Fibroblast of lung (primary cell): ENCODE results near the gene HIP1R. TPM values are rescaled to one million over a fixed set of nuclear protein-coding genes. Genes with fewer than 3 reads are reported as not detected.
"Not testable (repeated sequence)": the region's sequence is repeated elsewhere in the genome, so short reads cannot be mapped to it uniquely, and the experiment has no call there.

Experiments used
- DNase-seq, 2 donors: peaks; one replicate each; pipeline versions ENCODE4 v3.0.0 to v3.0.0-alpha.2; 2010; ENCODE audit warnings: low read depth in 2 of 2
- H2AFZ ChIP-seq: 2 replicates; pipeline ENCODE4 v1.5.1; 2012; ENCODE audit warnings: low read length, control low read depth, inconsistent platforms
- H3K27ac ChIP-seq: 2 replicates; pipeline ENCODE4 v1.5.1; 2011; ENCODE audit warnings: low read length, control low read depth; ENCODE audit not compliant: insufficient read depth
- H3K27me3 ChIP-seq: 2 replicates; pipeline ENCODE4 v1.5.1; 2011; ENCODE audit warnings: mild to moderate bottlenecking, low read length; ENCODE audit not compliant: control insufficient read depth, insufficient read depth
- H3K36me3 ChIP-seq: 2 replicates; pipeline ENCODE4 v1.5.1; 2011; ENCODE audit warnings: low read length; ENCODE audit not compliant: control insufficient read depth, insufficient read depth
- H3K4me1 ChIP-seq: 2 replicates; pipeline ENCODE4 v1.5.1; 2011; ENCODE audit warnings: low read length; ENCODE audit not compliant: control insufficient read depth, insufficient read depth; ENCODE audit errors: extremely low read depth
- H3K4me2 ChIP-seq: 2 replicates; pipeline ENCODE4 v1.5.1; 2011; ENCODE audit warnings: low read length, control low read depth; ENCODE audit not compliant: insufficient read depth; ENCODE audit errors: extremely low read depth
- H3K4me3 ChIP-seq, 4 experiments: fragments of 200-600 bp in 1 of 4; sonication (generic) in 1 of 4; replicated peaks in 1 of 4; 2 replicates each; pipeline ENCODE4 v1.5.1; 2011 to 2016; ENCODE audit warnings: low read length in 4 of 4, low read depth in 3 of 4, mild to moderate bottlenecking in 3 of 4, control low read depth in 2 of 4, inconsistent platforms in 1 of 4, mixed read lengths in 1 of 4; ENCODE audit not compliant: insufficient read depth in 1 of 4; ENCODE audit errors: control extremely low read depth in 1 of 4
- H3K79me2 ChIP-seq: 2 replicates; pipeline ENCODE4 v1.5.1; 2012; ENCODE audit warnings: mild to moderate bottlenecking, low read length, inconsistent platforms; ENCODE audit not compliant: control insufficient read depth, insufficient read depth
- H3K9ac ChIP-seq: 2 replicates; pipeline ENCODE4 v1.5.1; 2011; ENCODE audit warnings: mild to moderate bottlenecking, low read length, control low read depth; ENCODE audit not compliant: insufficient read depth
- H3K9me3 ChIP-seq: 2 replicates; pipeline ENCODE4 v1.5.1; 2012; ENCODE audit warnings: low read depth, low read length; ENCODE audit not compliant: control insufficient read depth, insufficient read depth
- H4K20me1 ChIP-seq: 2 replicates; pipeline ENCODE4 v1.5.1; 2011; ENCODE audit warnings: low read length; ENCODE audit not compliant: control insufficient read depth, insufficient read depth; ENCODE audit errors: extremely low read depth
- CTCF ChIP-seq, 2 donors: IDR thresholded peaks in 1 of 2; conservative IDR thresholded peaks in 1 of 2; 1 replicate in 1 of 2; 2 replicates in 1 of 2; pipeline ENCODE4 v1.5.1; 2011 to 2012; ENCODE audit warnings: low read length in 2 of 2, control low read depth in 1 of 2, inconsistent platforms in 1 of 2, low read depth in 1 of 2, mild to moderate bottlenecking in 1 of 2
- EZH2 ChIP-seq: IDR thresholded peaks from 2 replicates; pipeline ENCODE4 v1.5.1; 2012; ENCODE audit warnings: low read length, control low read depth, mild to moderate bottlenecking; ENCODE audit errors: missing control alignments
- polyA plus RNA-seq, 2 donors: library from polyadenylated mRNA; depleted of rRNA in 1 of 2; stranded (reverse) in 1 of 2; unstranded in 1 of 2; fragments of >200 nt; gene quantifications; 2 replicates each; pipeline ENCODE4 v1.2.1, GENCODE V29; 2011 to 2012; ENCODE audit warnings: missing spikeins in 1 of 2
- total RNA-seq: library from RNA; depleted of rRNA; stranded (reverse); fragments of >200 nt; gene quantifications from 2 replicates; pipeline ENCODE4 v1.2.1, GENCODE V29; 2014

Gene HIP1R
- total and polyA plus RNA-seq, 2 donors (not counting 1 experiment from before 2014, with no cell fraction given): 3.4 to 21.3 TPM

GRCh38 chr12:122903693-122904034, 68.4 kb downstream of the HIP1R start:
- H3K4me1 ChIP-seq: no peaks in the 10 kb centered on the region
- no peak overlapping the region for H2AFZ ChIP-seq
- TF ChIP-seq EZH2: no peak
- no peak for TF ChIP-seq CTCF (conservative IDR thresholded peaks at IDR 0.05 in 1 of 2, IDR thresholded peaks at IDR 0.05 in 1 of 2; ENCODE audit: low read depth in 1 of 2, low read length in 2 of 2)
- no peak for DNase-seq
- H3K79me2 ChIP-seq: no peaks in the 10 kb centered on the region
- H3K36me3 ChIP-seq: no peaks in the 10 kb centered on the region
- H3K9me3 ChIP-seq: no peaks in the 10 kb centered on the region
- H3K4me2 ChIP-seq: no peak overlapping the region
- no peaks in the 10 kb centered on the region for H3K27me3 ChIP-seq
- H4K20me1 ChIP-seq: no peaks in the 10 kb centered on the region
- H3K9ac ChIP-seq: no peak overlapping the region
- no peak overlapping the region for H3K27ac ChIP-seq
- no peak overlapping the region for H3K4me3 ChIP-seq

- H3K27ac ChIP-seq, H3K9me3 ChIP-seq, H3K36me3 ChIP-seq, H4K20me1 ChIP-seq, H3K79me2 ChIP-seq, DNase-seq, H3K4me1 ChIP-seq, H3K4me3 ChIP-seq, H3K4me2 ChIP-seq, H2AFZ ChIP-seq, H3K27me3 ChIP-seq, H3K9ac ChIP-seq: not testable (repeated sequence)
Measured at GRCh38 chr12:122905258-122905657, 70.0 kb downstream of the HIP1R start.

GRCh38 chr12:122908915-122909314, 73.7 kb downstream of the HIP1R start:
- no peak for DNase-seq

More at GRCh38 chr12:122908915-122909314, 73.7 kb downstream of the HIP1R start:
- TF ChIP-seq EZH2: no peak
- TF ChIP-seq CTCF (conservative IDR thresholded peaks at IDR 0.05 in 1 of 2, IDR thresholded peaks at IDR 0.05 in 1 of 2; ENCODE audit: low read depth in 1 of 2, low read length in 2 of 2): no peak
- Histone ChIP-seq H3K79me2 (no peaks in the 10 kb centered on the region), H3K36me3 (no peaks in the 10 kb centered on the region), H3K9ac (no peak overlapping the region), H3K4me1 (no peaks in the 10 kb centered on the region), H3K27me3 (no peaks in the 10 kb centered on the region), H2AFZ (no peak overlapping the region), H4K20me1 (no peaks in the 10 kb centered on the region), H3K4me2 (no peak overlapping the region), H3K4me3 (no peak overlapping the region), H3K27ac (no peak overlapping the region), H3K9me3 (no peaks in the 10 kb centered on the region)
